Adipocyte (in vitro differentiated cells): Measurements from ENCODE around the gene TIPIN.
"Not testable (repeated sequence)": the region's sequence is repeated elsewhere in the genome, so short reads cannot be mapped to it uniquely, and the experiment has no call there.

Source experiments
- DNase-seq: peaks from one replicate; pipeline ENCODE4 v3.0.0-alpha.2; 2015; ENCODE audit warnings: low read depth
- H3K27me3 ChIP-seq: replicated peaks from 2 replicates; pipeline ENCODE4 v1.7.0; 2013; ENCODE audit warnings: mild to moderate bottlenecking, low read length, moderate library complexity; ENCODE audit not compliant: control insufficient read depth, insufficient read depth
- H3K36me3 ChIP-seq: 2 replicates; pipeline ENCODE4 v1.7.0; 2013; ENCODE audit warnings: low read length, mild to moderate bottlenecking, moderate library complexity; ENCODE audit not compliant: control insufficient read depth, insufficient read depth, severe bottlenecking
- H3K4me1 ChIP-seq: 2 replicates; pipeline ENCODE4 v1.7.0; 2013; ENCODE audit warnings: mild to moderate bottlenecking, low read length, moderate library complexity; ENCODE audit not compliant: control insufficient read depth, insufficient read depth
- H3K4me3 ChIP-seq: 2 replicates; pipeline ENCODE4 v1.7.0; 2013; ENCODE audit warnings: mild to moderate bottlenecking, low read length, moderate library complexity
- H3K9ac ChIP-seq: 2 replicates; pipeline ENCODE4 v1.7.0; 2013; ENCODE audit warnings: mild to moderate bottlenecking, low read length, moderate library complexity
- H3K9me3 ChIP-seq: 2 replicates; pipeline ENCODE4 v1.7.0; 2013; ENCODE audit warnings: mild to moderate bottlenecking, low read length, moderate library complexity; ENCODE audit not compliant: control insufficient read depth

The TIPIN gene

GRCh38 chr15:66394915-66395314 lies 38.4 kb upstream of the TIPIN start:
- Histone ChIP-seq H3K36me3 (no peaks in the 10 kb centered on the region), H3K27me3 (no peaks in the 10 kb centered on the region), H3K4me1 (peaks cover 19% of the 10 kb centered on the region), H3K4me3 (no peak overlapping the region), H3K9me3 (no peaks in the 10 kb centered on the region), H3K9ac (no peak overlapping the region)
- no peak for DNase-seq

GRCh38 chr15:66394472-66394871 lies 38.0 kb upstream of the TIPIN start:
- H3K36me3 ChIP-seq, result no peaks in the 10 kb centered on the region
- no peaks in the 10 kb centered on the region for H3K9me3 ChIP-seq
- no peak overlapping the region for H3K9ac ChIP-seq
- DNase-seq, result no peak
- no peaks in the 10 kb centered on the region for H3K27me3 ChIP-seq
- H3K4me3 ChIP-seq, result no peak overlapping the region
- peaks cover 18% of the 10 kb centered on the region for H3K4me1 ChIP-seq

- H3K9ac ChIP-seq, H3K27me3 ChIP-seq, H3K36me3 ChIP-seq, H3K9me3 ChIP-seq, DNase-seq, H3K4me3 ChIP-seq: not testable (repeated sequence)
- H3K4me1 ChIP-seq, result peaks cover 28% of the 10 kb centered on the region
Measured at GRCh38 chr15:66393037-66393436, 36.6 kb upstream of the TIPIN start.

- Histone ChIP-seq H3K9me3 (no peaks in the 10 kb centered on the region), H3K4me1 (peaks cover 32% of the 10 kb centered on the region), H3K9ac (no peak overlapping the region), H3K4me3 (no peak overlapping the region), H3K36me3 (no peaks in the 10 kb centered on the region), H3K27me3 (no peaks in the 10 kb centered on the region)
- no peak for DNase-seq
Measured at GRCh38 chr15:66390678-66391077, 34.2 kb upstream of the TIPIN start.

- Histone ChIP-seq H3K9me3 (no peaks in the 10 kb centered on the region), H3K36me3 (no peaks in the 10 kb centered on the region), H3K4me1 (peaks cover 32% of the 10 kb centered on the region), H3K4me3 (no peak overlapping the region), H3K27me3 (no peaks in the 10 kb centered on the region), H3K9ac (no peak overlapping the region)
- peak; percentile 29 for DNase-seq
Measured at GRCh38 chr15:66389859-66390381, 33.4 kb upstream of the TIPIN start.

GRCh38 chr15:66389098-66389858 lies 32.8 kb upstream of the TIPIN start:
- Histone ChIP-seq H3K9ac (no peak overlapping the region), H3K4me3 (no peak overlapping the region), H3K27me3 (no peaks in the 10 kb centered on the region), H3K4me1 (peaks cover 32% of the 10 kb centered on the region), H3K36me3 (no peaks in the 10 kb centered on the region), H3K9me3 (no peaks in the 10 kb centered on the region)
- DNase-seq, result no peak

- Histone ChIP-seq H3K4me3 (peak overlapping the region; percentile 93), H3K9me3 (no peaks in the 10 kb centered on the region), H3K27me3 (no peaks in the 10 kb centered on the region), H3K4me1 (peaks cover 32% of the 10 kb centered on the region), H3K9ac (no peak overlapping the region), H3K36me3 (no peaks in the 10 kb centered on the region)
- DNase-seq, result no peak
Measured at GRCh38 chr15:66388576-66388975, 32.1 kb upstream of the TIPIN start.

- DNase-seq, result no peak
- H3K36me3 ChIP-seq, result no peaks in the 10 kb centered on the region
- peak overlapping the region; percentile 88 for H3K9ac ChIP-seq
- H3K4me1 ChIP-seq, result peaks cover 32% of the 10 kb centered on the region
- H3K4me3 ChIP-seq, result peak overlapping the region; percentile 93
- H3K27me3 ChIP-seq, result no peaks in the 10 kb centered on the region
- no peaks in the 10 kb centered on the region for H3K9me3 ChIP-seq
Measured at GRCh38 chr15:66388043-66388363, 31.5 kb upstream of the TIPIN start.

GRCh38 chr15:66387163-66388042 lies 30.9 kb upstream of the TIPIN start:
- Histone ChIP-seq H3K9me3 (no peaks in the 10 kb centered on the region), H3K4me1 (peaks cover 32% of the 10 kb centered on the region), H3K4me3 (peak overlapping the region; percentile 93), H3K9ac (peak overlapping the region; percentile 88), H3K27me3 (no peaks in the 10 kb centered on the region), H3K36me3 (no peaks in the 10 kb centered on the region)
- peak; percentile 94 for DNase-seq

GRCh38 chr15:66386204-66387123 lies 30.0 kb upstream of the TIPIN start, which contains the start of gene MAP2K1:
Gene MAP2K1, plus strand, starts transcription at chr15:66386912. Its CDS starts 436 bp downstream, at chr15:66387348.
- DNase-seq, result peak; percentile 99
- Histone ChIP-seq H3K4me1 (peaks cover 26% of the 10 kb centered on the region), H3K4me3 (peak within 1 kb of the TSS; percentile 93), H3K9me3 (no peaks in the 10 kb centered on the region), H3K9ac (peak within 1 kb of the TSS; percentile 90), H3K27me3 (no peaks in the 10 kb centered on the region), H3K36me3 (no peaks in the 10 kb centered on the region)
